GM21576 (cell line): ENCODE data around the gene BCLAF3.
A peak's percentile ranks its signal among the peaks of the same experiment; 100 is the strongest.

Experiments
- ATAC-seq: cut with Tn5 transposase; IDR thresholded peaks from one replicate; pipeline ENCODE4 v1.9.1; 2021; ENCODE audit warnings: mild to moderate bottlenecking, moderate library complexity; ENCODE audit not compliant: unreplicated experiment

The BCLAF3 gene

GRCh38 chrX:19990556-19991349 is at the start of gene BCLAF3:
Gene BCLAF3, minus strand, starts transcription at chrX:19991061. Its CDS starts 20,797 bp downstream, at chrX:19970264.
- peak; percentile 87 for ATAC-seq

GRCh38 chrX:20038966-20039365 is 48.1 kb upstream of the BCLAF3 start:
- ATAC-seq, result no peak

GRCh38 chrX:20037186-20037585 is 46.3 kb upstream of the BCLAF3 start:
- no peak for ATAC-seq

- ATAC-seq, result no peak
Observed at GRCh38 chrX:20032201-20032600, 41.3 kb upstream of the BCLAF3 start.

GRCh38 chrX:20029728-20030127 is 38.9 kb upstream of the BCLAF3 start:
- ATAC-seq, result no peak

- no peak for ATAC-seq
Observed at GRCh38 chrX:20028588-20028987, 37.7 kb upstream of the BCLAF3 start.

GRCh38 chrX:20026278-20026677 is 35.4 kb upstream of the BCLAF3 start:
- no peak for ATAC-seq

- ATAC-seq, result no peak
Observed at GRCh38 chrX:20019672-20020365, 29.0 kb upstream of the BCLAF3 start.

GRCh38 chrX:20016616-20016945 is 25.7 kb upstream of the BCLAF3 start:
- no peak for ATAC-seq

GRCh38 chrX:20015945-20016615 is 25.2 kb upstream of the BCLAF3 start:
- ATAC-seq, result no peak

- ATAC-seq, result no peak
Observed at GRCh38 chrX:20015422-20015821, 24.6 kb upstream of the BCLAF3 start.

GRCh38 chrX:20011608-20012007 is 20.7 kb upstream of the BCLAF3 start:
- no peak for ATAC-seq

GRCh38 chrX:20007962-20008622 is 17.2 kb upstream of the BCLAF3 start:
- ATAC-seq, result no peak

- ATAC-seq, result no peak
Observed at GRCh38 chrX:20005883-20006282, 15.0 kb upstream of the BCLAF3 start.

- ATAC-seq, result no peak
Observed at GRCh38 chrX:20001588-20001987, 10.7 kb upstream of the BCLAF3 start.

- no peak for ATAC-seq
Observed at GRCh38 chrX:19991350-19991718, 473 bp upstream of the BCLAF3 start.

- ATAC-seq, result peak; percentile 23
Observed at GRCh38 chrX:19990151-19990555, 708 bp downstream of the BCLAF3 start.

- no peak for ATAC-seq
Observed at GRCh38 chrX:19987856-19988255, 3.0 kb downstream of the BCLAF3 start.

GRCh38 chrX:19986531-19986930 is 4.3 kb downstream of the BCLAF3 start:
- ATAC-seq, result no peak

- ATAC-seq, result no peak
Observed at GRCh38 chrX:19981947-19982346, 8.9 kb downstream of the BCLAF3 start.

GRCh38 chrX:19975845-19976244 is 15.0 kb downstream of the BCLAF3 start:
- ATAC-seq, result no peak
